Motor neuron (in vitro differentiated cells): ENCODE results near the gene PCSK6. TPM values are rescaled to one million over a fixed set of nuclear protein-coding genes. Genes with fewer than 3 reads are reported as not detected.
A peak's percentile ranks its signal among the peaks of the same experiment; 100 is the strongest.

Source experiments
- ATAC-seq, 8 experiments: fragments of 200-7000 bp; cut with Tn5 transposase; replicated peaks in 6 of 8; 2 replicates each; pipeline ENCODE4 v1.8.0; 2021; ENCODE audit warnings: mild to moderate bottlenecking in 8 of 8, moderate library complexity in 8 of 8
- H3K27ac ChIP-seq, 2 donors: fragments of 250-450 bp; sonication (Bioruptor Pico); 2 replicates each; pipeline ENCODE4 v1.9.0; 2021; ENCODE audit warnings: antibody characterized with exemption in 2 of 2, mild to moderate bottlenecking in 2 of 2, moderate library complexity in 1 of 2
- H3K4me1 ChIP-seq, 2 donors: fragments of 250-450 bp; sonication (Bioruptor Pico); replicated peaks in 1 of 2; 2 replicates each; pipeline ENCODE4 v1.6.1; 2021; ENCODE audit warnings: antibody characterized with exemption in 2 of 2, mild to moderate bottlenecking in 2 of 2, moderate library complexity in 1 of 2
- H3K4me3 ChIP-seq, 5 donors: fragments of 250-450 bp; sonication (Bioruptor Pico); 2 replicates each; pipeline ENCODE4 v1.9.0; 2021; ENCODE audit warnings: antibody characterized with exemption in 5 of 5, mild to moderate bottlenecking in 5 of 5, moderate library complexity in 4 of 5
- WGBS, 10 experiments: fragments of 450-650 bp; shearing (Covaris generic); methylation state at CpG; one replicate each; pipeline ENCODE4 v1.0.0; 2022; 5-methylcytosine and 5-hydroxymethylcytosine counted together
- in situ Hi-C, 9 experiments: fragments of 400-800 bp; cut with MboI; loops; one replicate each; pipeline ENCODE4 v1.15.0; 2021; ENCODE audit warnings: low sequenced_read_pairs in 9 of 9, low pct_unique_long_range_greater_than_20kb in 2 of 9; ENCODE audit not compliant: unreplicated experiment in 9 of 9
- total RNA-seq, 8 experiments: library from RNA; unstranded; fragments of 300-600 nt; gene quantifications; 2 replicates each; pipeline versions ENCODE4 v1.2.3 to v1.2.4, GENCODE V29; 2022

The PCSK6 gene
- total RNA-seq, 8 experiments from 2014 or later = 1.5 to 9.9 (median 3.7) TPM

- in situ Hi-C loops = loop anchor here in 1 of 9 experiments (25.0 kb wide), 1 partner anchor 181 kb away; no protein-coding TSS in a partner anchor
- 60 to 97% (median 85%) methylated on average over 1 to 6 of the region's 7 CpGs; no CpG with 5 or more reads in 2 of the 10 experiments for WGBS, 10 experiments
- Histone ChIP-seq H3K27ac (no peak overlapping the region), H3K4me3 (no peak overlapping the region), H3K4me1 (no peaks in the 10 kb centered on the region)
- no peak for ATAC-seq
Measured at GRCh38 chr15:101492766-101493692, 3.5 kb upstream of the PCSK6 start.

GRCh38 chr15:101491734-101492640, 2.5 kb upstream of the PCSK6 start:
- Histone ChIP-seq H3K4me1 (no peaks in the 10 kb centered on the region), H3K4me3 (no peak overlapping the region), H3K27ac (no peak overlapping the region)
- no peak for ATAC-seq
- in situ Hi-C loops = loop anchor here in 1 of 9 experiments (25.0 kb wide), 1 partner anchor 180 kb away; no protein-coding TSS in a partner anchor
- 61 to 100% (median 81%) methylated on average over 1 to 13 of the region's 18 CpGs; no CpG with 5 or more reads in 1 of the 10 experiments for WGBS, 10 experiments

GRCh38 chr15:101490922-101491733, 1.6 kb upstream of the PCSK6 start:
- no peaks in the 10 kb centered on the region for H3K4me1 ChIP-seq
- in situ Hi-C loops = loop anchor here in 1 of 9 experiments (25.0 kb wide), 1 partner anchor 179 kb away; no protein-coding TSS in a partner anchor
- whole genome bisulfite sequencing, 10 experiments = 60 to 100% (median 87%) methylated on average over 1 to 7 of the region's 16 CpGs; no CpG with 5 or more reads in 2 of the 10 experiments
- no peak for ATAC-seq
- H3K27ac ChIP-seq = no peak overlapping the region
- no peak overlapping the region for H3K4me3 ChIP-seq

- H3K4me1 ChIP-seq = no peaks in the 10 kb centered on the region
- WGBS, 10 experiments = 90 to 100% (median 100%) methylated on average over 1 to 2 of the region's 15 CpGs; no CpG with 5 or more reads in 7 of the 10 experiments
- H3K4me3 ChIP-seq = no peak overlapping the region
- no peak for ATAC-seq
- in situ Hi-C loops = loop anchor here in 1 of 9 experiments (25.0 kb wide), 1 partner anchor 178 kb away; no protein-coding TSS in a partner anchor
- H3K27ac ChIP-seq = no peak overlapping the region
Measured at GRCh38 chr15:101490408-101490891, 943 bp upstream of the PCSK6 start.

GRCh38 chr15:101489237-101489598, 289 bp downstream of the PCSK6 start:
- in situ Hi-C loops = loop anchor here in 1 of 9 experiments (25.0 kb wide), 1 partner anchor 177 kb away; no protein-coding TSS in a partner anchor
- ATAC-seq = peak; percentile 59 to 88 (median 76)
- H3K4me1 ChIP-seq = no peaks in the 10 kb centered on the region
- H3K27ac ChIP-seq = no peak overlapping the region
- peak overlapping the region; percentile 34 to 50 (median 41) for H3K4me3 ChIP-seq
- no CpG with 5 or more reads among the region's 62 CpGs for WGBS, 10 experiments

GRCh38 chr15:101488300-101489164, 975 bp downstream of the PCSK6 start:
- Histone ChIP-seq H3K4me3 (peak overlapping the region; percentile 34 to 50 (median 41)), H3K27ac (no peak overlapping the region), H3K4me1 (no peaks in the 10 kb centered on the region)
- ATAC-seq = peak in 6 of 8 experiments; percentile 11 to 39 (median 26)
- in situ Hi-C loops = loop anchor here in 1 of 9 experiments (25.0 kb wide), 1 partner anchor 176 kb away; no protein-coding TSS in a partner anchor
- WGBS, 10 experiments = 0 to 7% (median 0%) methylated on average over 1 to 7 of the region's 85 CpGs; no CpG with 5 or more reads in 7 of the 10 experiments

GRCh38 chr15:101486696-101487459, 2.6 kb downstream of the PCSK6 start:
- H3K4me3 ChIP-seq = no peak overlapping the region
- in situ Hi-C loops = loop anchor here in 1 of 9 experiments (25.0 kb wide), 1 partner anchor 175 kb away; no protein-coding TSS in a partner anchor
- ATAC-seq = peak in 5 of 8 experiments; percentile 41 to 85 (median 77)
- H3K27ac ChIP-seq = no peak overlapping the region
- no peaks in the 10 kb centered on the region for H3K4me1 ChIP-seq
- 57 to 93% (median 85%) methylated on average over 4 to 10 of the region's 14 CpGs; no CpG with 5 or more reads in 3 of the 10 experiments for WGBS, 10 experiments

- no peak overlapping the region for H3K4me3 ChIP-seq
- WGBS, 10 experiments = 20 to 100% (median 73%) methylated on average over 1 to 5 of the region's 6 CpGs; no CpG with 5 or more reads in 3 of the 10 experiments
- ATAC-seq = peak in 1 of 8 experiments; percentile 52
- in situ Hi-C loops = loop anchor here in 1 of 9 experiments (25.0 kb wide), 1 partner anchor 171 kb away; no protein-coding TSS in a partner anchor
- H3K4me1 ChIP-seq = peaks cover 11 to 14% of the 10 kb centered on the region in 2 donors
- no peak overlapping the region for H3K27ac ChIP-seq
Measured at GRCh38 chr15:101483462-101483861, 6.0 kb downstream of the PCSK6 start.

- Histone ChIP-seq H3K4me1 (peaks cover 11 to 14% of the 10 kb centered on the region in 2 donors), H3K27ac (no peak overlapping the region), H3K4me3 (no peak overlapping the region)
- in situ Hi-C loops = loop anchor here in 1 of 9 experiments (25.0 kb wide), 1 partner anchor 170 kb away; no protein-coding TSS in a partner anchor
- WGBS, 10 experiments = 15 to 95% (median 74%) methylated on average over 4 to 14 of the region's 21 CpGs; no CpG with 5 or more reads in 2 of the 10 experiments
- peak in 2 of 8 experiments; percentile 52 to 72 for ATAC-seq
Measured at GRCh38 chr15:101482526-101483371, 6.8 kb downstream of the PCSK6 start.
